HG03378 (cell line): Measurements from ENCODE around the gene P2RY6.

Source experiments
- ATAC-seq: cut with Tn5 transposase; IDR thresholded peaks from one replicate; pipeline ENCODE4 v1.9.1; 2021; ENCODE audit warnings: mild to moderate bottlenecking, moderate library complexity; ENCODE audit not compliant: unreplicated experiment

The P2RY6 gene

GRCh38 chr11:73275381-73275750 lies 3.2 kb downstream of the P2RY6 start:
- ATAC-seq = no peak

- ATAC-seq = no peak
Observed at GRCh38 chr11:73277467-73277866, 5.3 kb downstream of the P2RY6 start.

GRCh38 chr11:73280626-73281025 lies 8.5 kb downstream of the P2RY6 start:
- ATAC-seq = no peak

GRCh38 chr11:73281201-73281741 lies 9.1 kb downstream of the P2RY6 start:
- ATAC-seq = no peak

GRCh38 chr11:73281796-73282660 lies 9.9 kb downstream of the P2RY6 start:
- no peak for ATAC-seq

- ATAC-seq = no peak
Observed at GRCh38 chr11:73283276-73284000, 11.3 kb downstream of the P2RY6 start.

GRCh38 chr11:73284106-73284505 lies 12.0 kb downstream of the P2RY6 start:
- no peak for ATAC-seq

GRCh38 chr11:73285721-73286120 lies 13.6 kb downstream of the P2RY6 start:
- ATAC-seq = no peak

- no peak for ATAC-seq
Observed at GRCh38 chr11:73286240-73286810, 14.2 kb downstream of the P2RY6 start.

GRCh38 chr11:73287400-73288101 lies 15.4 kb downstream of the P2RY6 start:
- ATAC-seq = no peak

GRCh38 chr11:73288192-73288872 lies 16.2 kb downstream of the P2RY6 start:
- ATAC-seq = no peak

GRCh38 chr11:73288873-73289707 lies 17.0 kb downstream of the P2RY6 start:
- ATAC-seq = peak; percentile 58

- no peak for ATAC-seq
Observed at GRCh38 chr11:73290536-73290935, 18.4 kb downstream of the P2RY6 start.

- no peak for ATAC-seq
Observed at GRCh38 chr11:73291196-73291595, 19.1 kb downstream of the P2RY6 start.

GRCh38 chr11:73291781-73292524 lies 19.8 kb downstream of the P2RY6 start:
- ATAC-seq = no peak

- ATAC-seq = no peak
Observed at GRCh38 chr11:73292525-73292894, 20.4 kb downstream of the P2RY6 start.

- no peak for ATAC-seq
Observed at GRCh38 chr11:73293356-73293936, 21.3 kb downstream of the P2RY6 start.

GRCh38 chr11:73294604-73295003 lies 22.5 kb downstream of the P2RY6 start:
- ATAC-seq = no peak
